ENCODE data around the gene CABP5.
"Not testable (repeated sequence)": the region's sequence is repeated elsewhere in the genome, so short reads cannot be mapped to it uniquely, and the experiment has no call there.

Gene CABP5

GRCh38 chr19:48043675-48044258 is at the start of gene CABP5:
Gene CABP5 (minus strand): TSS chr19:48044079. CDS start chr19:48043922, 157 bp downstream.
- no peak for DNase-seq

- DNase-seq: not testable (repeated sequence)
Measured at GRCh38 chr19:48091111-48091718, 47.3 kb upstream of the CABP5 start.

- DNase-seq: peak; percentile 48
Measured at GRCh38 chr19:48090281-48090802, 46.5 kb upstream of the CABP5 start.

- not testable (repeated sequence) for DNase-seq
Measured at GRCh38 chr19:48088991-48089390, 45.1 kb upstream of the CABP5 start.

- no peak for DNase-seq
Measured at GRCh38 chr19:48085904-48086864, 42.3 kb upstream of the CABP5 start.

GRCh38 chr19:48085076-48085475 is 41.2 kb upstream of the CABP5 start:
- DNase-seq: no peak

- no peak for DNase-seq
Measured at GRCh38 chr19:48081106-48081505, 37.2 kb upstream of the CABP5 start.

GRCh38 chr19:48070177-48070769 is 26.4 kb upstream of the CABP5 start:
- not testable (repeated sequence) for DNase-seq

GRCh38 chr19:48069435-48069834 is 25.6 kb upstream of the CABP5 start:
- no peak for DNase-seq

GRCh38 chr19:48064509-48064908 is 20.6 kb upstream of the CABP5 start:
- no peak for DNase-seq

GRCh38 chr19:48061401-48062344 is 17.8 kb upstream of the CABP5 start:
- no peak for DNase-seq

- no peak for DNase-seq
Measured at GRCh38 chr19:48060381-48060780, 16.5 kb upstream of the CABP5 start.

- no peak for DNase-seq
Measured at GRCh38 chr19:48059331-48059730, 15.5 kb upstream of the CABP5 start.

GRCh38 chr19:48053856-48054255 is 10.0 kb upstream of the CABP5 start:
- no peak for DNase-seq

- no peak for DNase-seq
Measured at GRCh38 chr19:48053076-48053475, 9.2 kb upstream of the CABP5 start.

- no peak for DNase-seq
Measured at GRCh38 chr19:48051335-48052033, 7.6 kb upstream of the CABP5 start.

- DNase-seq: no peak
Measured at GRCh38 chr19:48044561-48044960, 682 bp upstream of the CABP5 start.

- DNase-seq: no peak
Measured at GRCh38 chr19:48041877-48042580, 1.9 kb downstream of the CABP5 start.

- no peak for DNase-seq
Measured at GRCh38 chr19:48036765-48037164, 7.1 kb downstream of the CABP5 start.

GRCh38 chr19:48033604-48034003 is 10.3 kb downstream of the CABP5 start:
- DNase-seq: no peak

GRCh38 chr19:48030073-48030472 is 13.8 kb downstream of the CABP5 start:
- DNase-seq: no peak

Data from DMS153 (cell line).